ENCODE results near the gene KLF16. TPM values are rescaled to one million over a fixed set of nuclear protein-coding genes. Genes with fewer than 3 reads are reported as not detected.

The KLF16 gene
- total and polyA plus RNA-seq, 9 of the 15 experiments (the other 6 are each of a cell fraction or from before 2014, with no cell fraction given): 0.04 to 60.4 (median 6.8) TPM

GRCh38 chr19:1864480-1865171 lies 1.2 kb upstream of the KLF16 start:
- Histone ChIP-seq H3K27me3 (ENCODE audit: control insufficient read depth in 2 of 2, insufficient read depth in 2 of 2, low read length in 2 of 2) (no peaks in the 10 kb centered on the region), H3K27ac (ENCODE audit: extremely low read depth, low read depth, low read length) (peak overlapping the region; percentile 99), H3K9me1 (ENCODE audit: control insufficient read depth, insufficient read depth, low read length) (peaks cover 5% of the 10 kb centered on the region), H3K79me2 (ENCODE audit: control insufficient read depth, insufficient read depth, low read length) (peaks cover 50% of the 10 kb centered on the region), H3K9ac (ENCODE audit: insufficient read depth in 1 of 2, low read depth in 2 of 2, low read length in 2 of 2) (peak overlapping the region; percentile 94 to 97), H2AFZ (ENCODE audit: low read depth, low read length) (peak overlapping the region; percentile 92), H3K9me3 (replicated peaks; ENCODE audit: control insufficient read depth, insufficient read depth, low read depth, low read length) (no peaks in the 10 kb centered on the region), H3K4me2 (ENCODE audit: insufficient read depth, low read length) (peak overlapping the region; percentile 83), H3K36me3 (ENCODE audit: control insufficient read depth, insufficient read depth, low read length) (no peaks in the 10 kb centered on the region; the same call in 2 of the 3 replicates), H4K20me1 (replicated peaks; ENCODE audit: control insufficient read depth, insufficient read depth, low read length) (peaks cover 17% of the 10 kb centered on the region), H3K4me1 (replicated peaks in 1 of 2; ENCODE audit: control insufficient read depth in 2 of 2, insufficient read depth in 2 of 2, low read length in 2 of 2) (peaks cover 33 to 73% of the 10 kb centered on the region in 2 experiments), H3K4me3 (peak overlapping the region; percentile 75)
- FAIRE-seq: no peak
- peak; percentile 84 for ATAC-seq
- in situ Hi-C loops (cut with MboI) (no loop called here), intact Hi-C loops (cut with micrococcal nuclease) (no loop called here)
- BruUV-seq (replicated peaks): TSS peak; percentile 92
- ChIA-PET CTCF (ENCODE audit: low intra/inter-chr PET ratio) (no interaction called here), POLR2A (interaction anchor here (0.5 to 3.5 kb wide), 9 partner anchors 8 to 333 kb away, joined by 3 to 24 read pairs (median 3); partner anchors contain the start of gene ABHD17A)
- DNase-seq (ENCODE audit: extremely low read depth in 1 of 4, low spot score in 3 of 4): peak; percentile 79 to 91 (median 80)
- 5% methylated on average over 42 of the region's 52 CpGs for WGBS (ENCODE audit: insufficient coverage, low coverage, missing lambda C conversion rate)
- TF ChIP-seq, protein P1, sequence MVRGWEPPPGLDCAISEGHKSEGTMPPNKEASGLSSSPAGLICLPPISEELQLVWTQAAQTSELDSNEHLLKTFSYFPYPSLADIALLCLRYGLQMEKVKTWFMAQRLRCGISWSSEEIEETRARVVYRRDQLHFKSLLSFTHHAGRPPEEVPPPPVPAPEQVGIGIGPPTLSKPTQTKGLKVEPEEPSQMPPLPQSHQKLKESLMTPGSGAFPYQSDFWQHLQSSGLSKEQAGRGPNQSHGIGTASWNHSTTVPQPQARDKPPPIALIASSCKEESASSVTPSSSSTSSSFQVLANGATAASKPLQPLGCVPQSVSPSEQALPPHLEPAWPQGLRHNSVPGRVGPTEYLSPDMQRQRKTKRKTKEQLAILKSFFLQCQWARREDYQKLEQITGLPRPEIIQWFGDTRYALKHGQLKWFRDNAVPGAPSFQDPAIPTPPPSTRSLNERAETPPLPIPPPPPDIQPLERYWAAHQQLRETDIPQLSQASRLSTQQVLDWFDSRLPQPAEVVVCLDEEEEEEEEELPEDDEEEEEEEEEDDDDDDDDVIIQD (CRISPR knock-in tag; IDR thresholded peaks at IDR 0.05): no peak
- TF ChIP-seq, protein P2, sequence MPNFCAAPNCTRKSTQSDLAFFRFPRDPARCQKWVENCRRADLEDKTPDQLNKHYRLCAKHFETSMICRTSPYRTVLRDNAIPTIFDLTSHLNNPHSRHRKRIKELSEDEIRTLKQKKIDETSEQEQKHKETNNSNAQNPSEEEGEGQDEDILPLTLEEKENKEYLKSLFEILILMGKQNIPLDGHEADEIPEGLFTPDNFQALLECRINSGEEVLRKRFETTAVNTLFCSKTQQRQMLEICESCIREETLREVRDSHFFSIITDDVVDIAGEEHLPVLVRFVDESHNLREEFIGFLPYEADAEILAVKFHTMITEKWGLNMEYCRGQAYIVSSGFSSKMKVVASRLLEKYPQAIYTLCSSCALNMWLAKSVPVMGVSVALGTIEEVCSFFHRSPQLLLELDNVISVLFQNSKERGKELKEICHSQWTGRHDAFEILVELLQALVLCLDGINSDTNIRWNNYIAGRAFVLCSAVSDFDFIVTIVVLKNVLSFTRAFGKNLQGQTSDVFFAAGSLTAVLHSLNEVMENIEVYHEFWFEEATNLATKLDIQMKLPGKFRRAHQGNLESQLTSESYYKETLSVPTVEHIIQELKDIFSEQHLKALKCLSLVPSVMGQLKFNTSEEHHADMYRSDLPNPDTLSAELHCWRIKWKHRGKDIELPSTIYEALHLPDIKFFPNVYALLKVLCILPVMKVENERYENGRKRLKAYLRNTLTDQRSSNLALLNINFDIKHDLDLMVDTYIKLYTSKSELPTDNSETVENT (CRISPR knock-in tag; IDR thresholded peaks at IDR 0.05): peak; percentile 58; the same call in 1 of the 2 replicates
- TF ChIP-seq RBFOX2 (IDR thresholded peaks at IDR 0.05; ENCODE audit: low read depth, low read length) (peak; percentile 86), JUND (IDR thresholded peaks at IDR 0.05; ENCODE audit: borderline replicate concordance, low read depth, low read length) (0 out of 2 replicates have a peak, but pooled peaks have one; percentile 17), JUND (tag; IDR thresholded peaks at IDR 0.05; ENCODE audit: borderline replicate concordance, low read depth, low read length) (no peak), DPF2 (IDR thresholded peaks at IDR 0.05) (0 out of 2 replicates have a peak, but pooled peaks have one; percentile 32), CREB1 (IDR thresholded peaks at IDR 0.05) (no peak), CREB1 (CRISPR knock-in tag; IDR thresholded peaks at IDR 0.05) (peak; percentile 18; the same call in 1 of the 2 replicates), CTCF (IDR thresholded peaks at IDR 0.05 in 2 of 3, conservative IDR thresholded peaks at IDR 0.05 in 1 of 3; ENCODE audit: insufficient read depth in 2 of 3, low read depth in 1 of 3, low read length in 3 of 3) (peak; percentile 76 to 89 (median 81)), TARDBP (IDR thresholded peaks at IDR 0.05) (peak; percentile 66; the same call in 1 of the 2 replicates), HDGF (IDR thresholded peaks at IDR 0.05) (peak; percentile 85; the same call in 1 of the 2 replicates), ZFX (CRISPR knock-in tag; IDR thresholded peaks at IDR 0.05) (peak; percentile 79), DACH1 (IDR thresholded peaks at IDR 0.05; ENCODE audit: partially characterized antibody) (peak; percentile 51), PHB (CRISPR knock-in tag; IDR thresholded peaks at IDR 0.05) (no peak)
- TF ChIP-seq, protein P3, sequence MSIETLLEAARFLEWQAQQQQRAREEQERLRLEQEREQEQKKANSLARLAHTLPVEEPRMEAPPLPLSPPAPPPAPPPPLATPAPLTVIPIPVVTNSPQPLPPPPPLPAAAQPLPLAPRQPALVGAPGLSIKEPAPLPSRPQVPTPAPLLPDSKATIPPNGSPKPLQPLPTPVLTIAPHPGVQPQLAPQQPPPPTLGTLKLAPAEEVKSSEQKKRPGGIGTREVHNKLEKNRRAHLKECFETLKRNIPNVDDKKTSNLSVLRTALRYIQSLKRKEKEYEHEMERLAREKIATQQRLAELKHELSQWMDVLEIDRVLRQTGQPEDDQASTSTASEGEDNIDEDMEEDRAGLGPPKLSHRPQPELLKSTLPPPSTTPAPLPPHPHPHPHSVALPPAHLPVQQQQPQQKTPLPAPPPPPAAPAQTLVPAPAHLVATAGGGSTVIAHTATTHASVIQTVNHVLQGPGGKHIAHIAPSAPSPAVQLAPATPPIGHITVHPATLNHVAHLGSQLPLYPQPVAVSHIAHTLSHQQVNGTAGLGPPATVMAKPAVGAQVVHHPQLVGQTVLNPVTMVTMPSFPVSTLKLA (conservative IDR thresholded peaks at IDR 0.05): no peak; a peak in 1 of 4 replicates
